SIG-M5 treated with dmso at 0.1 percent for 504 hours (cell line): Measurements from ENCODE around the gene OSTM1.
"Not testable (repeated sequence)": the region's sequence is repeated elsewhere in the genome, so short reads cannot be mapped to it uniquely, and the experiment has no call there.

Experiments used
- DNase-seq: peaks from one replicate; lab custom pipeline; 2025; ENCODE audit not compliant: unreplicated experiment; lab: John Stamatoyannopoulos, UW

The OSTM1 gene

DNA sequence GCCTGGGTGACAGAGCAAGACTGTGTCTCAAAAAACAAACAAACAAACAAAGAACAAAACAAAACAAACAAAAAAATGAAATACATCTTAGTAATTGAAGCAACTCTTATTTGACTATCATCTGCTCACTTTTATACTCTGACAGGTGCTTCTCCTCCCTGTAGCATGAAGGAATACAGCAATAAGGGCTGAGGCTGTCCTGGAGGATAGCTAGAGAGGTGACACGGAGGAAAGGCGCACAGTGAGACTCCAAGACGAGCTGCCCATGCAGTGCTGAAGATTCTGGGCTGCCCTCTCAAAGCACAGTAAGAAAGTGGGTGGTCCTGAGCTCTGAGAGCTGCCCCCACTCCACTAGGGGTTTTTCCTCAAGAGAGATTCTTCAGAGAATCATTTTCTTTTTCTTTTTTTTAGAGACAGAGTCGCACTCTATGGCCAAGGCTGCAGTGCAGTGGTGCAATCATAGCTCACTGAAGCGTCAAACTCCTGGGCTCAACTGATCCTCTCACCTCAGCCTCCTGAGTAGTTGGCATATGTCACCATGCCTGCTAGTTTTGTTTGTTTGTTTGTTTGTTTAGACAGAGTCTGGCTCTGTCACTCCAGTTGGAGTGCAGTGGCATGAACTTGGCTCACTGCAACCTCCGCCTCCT is 50.0 kb downstream of the OSTM1 start:
- no peak for DNase-seq

GRCh38 chr6:108020472-108021116 is 53.9 kb downstream of the OSTM1 start:
- no peak for DNase-seq

GRCh38 chr6:108016283-108016682 is 58.3 kb downstream of the OSTM1 start:
- DNase-seq: not testable (repeated sequence)

- no peak for DNase-seq
Measured at GRCh38 chr6:108013787-108014439, 60.6 kb downstream of the OSTM1 start.

DNA sequence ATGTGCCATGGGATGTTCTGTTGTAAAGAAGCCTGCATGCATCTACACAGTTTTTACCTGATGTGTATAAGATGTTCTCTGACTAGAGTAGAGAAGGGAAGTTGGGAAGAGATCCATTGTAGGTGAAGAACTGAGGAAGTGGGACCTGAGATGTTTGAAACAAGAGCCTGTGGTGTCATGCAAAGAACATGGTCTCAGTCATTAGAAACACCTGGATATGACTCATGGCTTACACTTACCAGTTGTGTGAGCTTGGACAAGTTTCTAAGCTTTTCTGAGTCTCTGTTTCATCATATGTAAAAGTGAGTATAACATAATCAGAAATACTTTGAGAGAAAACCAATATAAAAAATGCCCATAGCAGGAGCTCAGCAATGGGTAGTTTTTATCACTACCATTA is 64.6 kb downstream of the OSTM1 start:
- DNase-seq: no peak

DNA sequence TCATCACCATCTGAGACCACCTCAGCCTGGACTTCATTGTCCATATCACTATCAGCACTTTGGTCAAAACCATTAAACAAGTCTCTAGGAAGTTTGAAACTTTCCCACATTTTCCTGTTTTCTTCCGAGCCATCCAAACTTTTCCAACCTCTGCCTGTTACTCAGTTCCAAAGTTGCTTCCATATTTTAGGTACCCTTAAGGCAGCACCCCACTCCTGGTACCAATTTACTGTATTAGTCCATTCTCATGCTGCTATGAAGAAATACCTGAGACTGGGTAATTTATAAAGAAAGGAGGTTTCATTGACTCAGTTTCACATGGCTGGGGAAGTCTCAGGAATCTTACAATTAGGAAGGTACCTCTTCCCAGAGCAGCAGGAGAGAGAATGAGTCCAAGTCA is 65.3 kb downstream of the OSTM1 start:
- DNase-seq: not testable (repeated sequence)

- DNase-seq: no peak
Measured at GRCh38 chr6:108008363-108008762, 66.2 kb downstream of the OSTM1 start.

GRCh38 chr6:108005961-108006360 is 68.6 kb downstream of the OSTM1 start:
- no peak for DNase-seq

DNA sequence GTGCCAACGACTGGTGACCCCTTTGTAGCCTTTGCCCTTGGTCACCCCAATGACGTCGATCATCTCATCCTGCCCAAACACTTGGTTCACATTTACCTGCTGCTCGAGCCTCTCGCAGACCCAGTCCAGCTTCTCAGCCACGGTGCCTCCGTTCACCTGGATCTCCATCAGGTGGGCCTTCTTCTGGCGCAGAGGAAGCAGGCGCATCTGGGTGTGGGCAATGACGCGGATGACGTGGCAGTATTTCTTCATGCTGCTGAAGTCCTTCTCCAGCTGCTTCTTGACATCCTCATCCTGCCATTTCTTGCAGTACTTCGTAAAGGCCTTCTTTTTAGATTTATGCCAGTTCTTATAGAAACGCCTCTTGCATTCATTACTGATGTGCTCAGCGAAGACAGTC is 69.7 kb downstream of the OSTM1 start:
- no peak for DNase-seq

DNA sequence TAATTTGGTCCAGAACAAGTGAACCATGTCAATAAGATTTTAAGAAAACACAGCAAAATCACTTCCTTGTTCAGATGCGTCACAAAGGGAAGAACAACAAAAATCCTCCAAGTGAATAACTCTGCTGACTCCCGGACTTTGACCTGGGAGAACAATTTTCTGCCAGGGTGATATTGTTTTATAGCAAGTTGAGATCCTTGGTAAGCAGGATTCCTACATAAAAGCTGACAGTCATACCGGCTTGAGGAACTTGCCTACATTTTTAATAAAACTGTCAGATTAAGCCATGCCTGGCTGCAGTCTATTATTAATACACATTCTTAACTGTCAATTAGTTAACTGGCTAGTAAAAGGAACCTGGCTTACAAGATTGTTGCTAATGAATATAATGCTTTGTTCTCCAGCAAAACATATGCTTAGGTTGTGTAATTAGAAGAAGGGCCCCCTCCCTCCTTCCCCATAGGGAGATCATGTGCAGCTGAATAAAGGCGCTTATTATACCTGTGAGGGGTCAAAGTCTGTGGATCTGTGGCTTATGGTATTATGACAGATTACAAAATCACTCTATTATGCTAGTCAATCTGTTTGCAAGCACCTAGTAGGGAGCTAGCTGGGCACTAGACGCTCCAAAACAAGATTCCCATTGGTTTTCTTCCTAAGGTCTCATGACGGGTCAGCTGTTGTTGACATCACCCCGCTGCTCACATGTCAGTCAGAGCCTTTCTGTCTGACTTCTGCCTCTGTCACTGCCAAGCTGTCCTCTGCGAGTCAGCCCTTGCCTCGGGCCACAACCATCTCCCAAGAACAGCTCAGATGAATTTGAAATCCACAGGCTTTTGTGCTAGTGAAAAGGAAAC is 71.9 kb downstream of the OSTM1 start:
- no peak for DNase-seq

GRCh38 chr6:108001696-108002231 is 72.8 kb downstream of the OSTM1 start:
- DNase-seq: no peak

DNA sequence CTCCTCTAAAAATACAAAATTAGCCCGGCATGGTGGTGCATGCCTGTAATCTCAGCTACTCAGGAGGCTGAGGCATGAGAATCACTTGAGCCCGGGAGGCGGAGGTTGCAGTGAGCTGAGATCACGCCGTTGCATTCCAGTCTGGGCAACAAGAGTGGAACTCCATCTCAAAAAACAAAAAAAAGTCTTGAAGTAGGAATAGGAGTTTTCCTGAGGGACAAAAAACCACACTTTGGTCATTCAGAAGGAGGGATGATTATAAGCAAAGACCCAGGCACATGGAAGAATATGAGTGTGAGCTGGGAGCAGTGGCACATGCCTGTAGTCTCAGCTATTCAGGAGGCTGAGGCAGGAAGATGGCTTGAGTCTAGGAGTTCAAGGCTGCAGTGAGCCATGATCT is 74.3 kb downstream of the OSTM1 start:
- DNase-seq: not testable (repeated sequence)

DNA sequence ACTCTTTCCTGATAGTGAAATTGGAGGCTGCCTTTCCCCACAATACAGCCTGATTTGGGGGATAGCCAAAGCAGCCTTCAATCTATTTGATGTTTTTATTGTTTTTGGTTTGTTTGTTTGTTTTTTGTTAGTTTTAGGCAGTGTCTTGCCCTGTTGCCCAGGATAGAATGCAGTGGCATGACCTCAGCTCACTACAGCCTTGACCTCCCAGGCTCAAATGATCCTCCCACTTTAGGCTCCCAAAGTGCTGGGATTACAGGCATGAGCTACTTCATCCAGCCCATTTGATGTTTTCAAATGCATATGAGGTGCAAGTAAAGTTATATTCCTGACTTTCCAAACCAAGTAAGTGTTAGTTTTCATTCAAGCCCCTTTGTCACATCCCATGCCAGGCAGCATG is 75.2 kb downstream of the OSTM1 start:
- DNase-seq: no peak

DNA sequence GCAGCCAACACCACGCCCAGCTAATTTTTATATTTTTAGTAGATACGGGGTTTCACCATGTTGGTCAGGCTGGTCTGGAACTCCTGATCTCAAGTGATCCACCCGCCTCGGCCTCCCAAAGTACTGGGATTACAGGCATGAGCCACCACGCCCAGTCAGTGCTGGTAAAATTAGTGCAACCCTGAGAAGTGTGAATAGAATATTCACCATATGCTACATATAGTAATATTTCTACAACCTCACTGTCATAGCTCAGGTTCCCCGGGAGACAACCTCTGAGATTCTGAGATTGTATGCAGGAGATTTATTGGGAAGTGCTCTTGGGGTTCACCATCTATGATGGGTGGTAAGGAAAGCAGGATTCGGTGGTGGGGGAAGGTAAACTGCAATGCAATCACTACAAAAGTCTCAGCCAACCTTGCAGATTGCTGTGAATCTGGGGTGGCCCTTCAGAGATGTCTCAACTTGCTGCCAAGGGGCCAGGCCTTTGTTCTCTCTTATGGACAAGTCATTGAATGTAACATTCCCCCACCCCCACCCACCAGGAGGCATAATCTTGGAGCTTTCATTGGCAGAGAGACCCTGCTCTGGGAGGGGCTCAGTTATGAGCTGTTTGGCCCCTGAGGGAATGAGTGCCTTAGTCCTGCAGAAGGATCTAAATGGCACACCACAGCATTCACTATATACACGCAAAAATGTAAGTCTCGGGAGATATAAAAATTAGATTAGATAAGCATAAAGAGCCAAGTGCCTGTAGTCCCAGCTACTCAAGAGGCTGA is 82.6 kb downstream of the OSTM1 start:
- DNase-seq: no peak
